Activated naive CD4-positive, alpha-beta T cell treated with anti-CD3 and anti-CD28 coated beads, Interleukin-2, amount 50 U/mL, for 72 hours (primary cell): ENCODE data around the gene THAP8. TPM values are rescaled to one million over a fixed set of nuclear protein-coding genes. Genes with fewer than 3 reads are reported as not detected.
"Not testable (repeated sequence)": the region's sequence is repeated elsewhere in the genome, so short reads cannot be mapped to it uniquely, and the experiment has no call there.

Experiments used
- ATAC-seq, 2 donors: fragments of 150-1000 bp; cut with Tn5 transposase; 2 replicates each; pipeline ENCODE4 v1.10.0; 2021; ENCODE audit warnings: mild to moderate bottlenecking in 2 of 2, moderate library complexity in 2 of 2
- DNase-seq, 2 donors: peaks; one replicate each; pipeline ENCODE4 v3.0.0; 2021 to 2022; ENCODE audit warnings: low spot score in 2 of 2
- H3K27ac Mint-ChIP-seq, 2 donors: one replicate each; pipeline ENCODE4 v1.8.0; 2022; ENCODE audit warnings: mild to moderate bottlenecking in 2 of 2, mixed read lengths in 2 of 2
- H3K36me3 Mint-ChIP-seq, 2 donors: one replicate each; pipeline ENCODE4 v1.8.0; 2022; ENCODE audit warnings: mixed read lengths in 2 of 2
- H3K9me3 Mint-ChIP-seq, 2 donors: one replicate each; pipeline ENCODE4 v1.8.0; 2022; ENCODE audit warnings: mixed read lengths in 2 of 2
- total RNA-seq, 2 donors: library from RNA; stranded (reverse); gene quantifications; one replicate each; pipeline ENCODE4 v1.2.3, GENCODE V29; 2022

THAP8 gene
- total RNA-seq, 2 donors from 2014 or later, result 3.5 to 4.1 TPM

DNA sequence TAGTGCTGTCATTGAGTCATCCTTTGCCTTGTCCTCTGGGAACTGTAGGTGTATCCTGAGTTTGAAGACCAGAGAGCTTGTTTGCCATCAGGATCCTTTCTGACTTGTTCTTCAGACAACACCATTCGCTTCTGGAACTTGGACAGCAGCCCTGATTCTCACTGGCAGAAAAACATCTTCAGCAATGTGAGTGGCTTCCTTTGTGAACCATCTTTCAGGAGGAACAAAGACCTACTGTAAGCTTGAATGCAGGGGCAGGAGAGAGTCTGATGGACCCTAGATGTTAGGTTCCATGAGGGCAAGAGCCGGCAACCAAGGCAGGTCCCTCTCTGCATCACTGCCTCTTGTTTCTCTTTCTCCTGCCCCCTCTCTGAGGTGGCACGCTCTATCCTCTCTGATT, 27.3 kb upstream of the THAP8 start:
- no peaks in the 10 kb centered on the region for H3K9me3 Mint-ChIP-seq
- H3K27ac Mint-ChIP-seq, result no peak overlapping the region
- ATAC-seq, result no peak
- no peak for DNase-seq
- H3K36me3 Mint-ChIP-seq, result peaks cover 20 to 30% of the 10 kb centered on the region in 2 donors

DNA sequence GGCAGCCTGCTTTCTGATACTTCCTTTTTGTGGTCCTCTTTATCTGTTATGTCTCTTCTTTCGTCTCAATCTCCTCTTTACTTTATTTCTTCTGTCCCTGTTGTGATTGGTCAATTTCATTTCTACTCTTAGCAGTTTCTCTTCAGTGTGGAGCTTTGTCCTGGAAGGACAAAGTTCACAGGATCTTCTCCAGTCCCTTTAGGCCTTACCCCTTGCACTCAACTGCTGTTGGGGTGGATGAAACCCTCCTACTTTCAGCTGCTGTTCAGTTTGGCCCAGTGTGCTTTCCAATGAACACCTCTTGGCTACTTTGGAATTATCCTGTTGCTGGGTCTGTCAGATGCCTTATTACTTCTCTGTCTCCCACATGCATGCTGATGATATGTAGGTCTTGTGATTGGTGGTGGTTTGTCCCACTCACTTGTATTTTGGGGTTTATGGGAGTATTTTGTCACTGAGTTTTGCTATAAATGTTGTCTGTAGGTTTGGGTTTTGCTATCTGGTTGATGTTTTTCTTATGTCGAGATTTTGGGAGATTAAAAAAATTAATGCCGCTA, 25.4 kb upstream of the THAP8 start:
- Mint-ChIP-seq H3K36me3 (peaks cover 21 to 32% of the 10 kb centered on the region in 2 donors), H3K9me3 (no peaks in the 10 kb centered on the region), H3K27ac (peak overlapping the region in 1 of 2 donors; percentile 58)
- ATAC-seq, result no peak
- DNase-seq, result no peak

DNA sequence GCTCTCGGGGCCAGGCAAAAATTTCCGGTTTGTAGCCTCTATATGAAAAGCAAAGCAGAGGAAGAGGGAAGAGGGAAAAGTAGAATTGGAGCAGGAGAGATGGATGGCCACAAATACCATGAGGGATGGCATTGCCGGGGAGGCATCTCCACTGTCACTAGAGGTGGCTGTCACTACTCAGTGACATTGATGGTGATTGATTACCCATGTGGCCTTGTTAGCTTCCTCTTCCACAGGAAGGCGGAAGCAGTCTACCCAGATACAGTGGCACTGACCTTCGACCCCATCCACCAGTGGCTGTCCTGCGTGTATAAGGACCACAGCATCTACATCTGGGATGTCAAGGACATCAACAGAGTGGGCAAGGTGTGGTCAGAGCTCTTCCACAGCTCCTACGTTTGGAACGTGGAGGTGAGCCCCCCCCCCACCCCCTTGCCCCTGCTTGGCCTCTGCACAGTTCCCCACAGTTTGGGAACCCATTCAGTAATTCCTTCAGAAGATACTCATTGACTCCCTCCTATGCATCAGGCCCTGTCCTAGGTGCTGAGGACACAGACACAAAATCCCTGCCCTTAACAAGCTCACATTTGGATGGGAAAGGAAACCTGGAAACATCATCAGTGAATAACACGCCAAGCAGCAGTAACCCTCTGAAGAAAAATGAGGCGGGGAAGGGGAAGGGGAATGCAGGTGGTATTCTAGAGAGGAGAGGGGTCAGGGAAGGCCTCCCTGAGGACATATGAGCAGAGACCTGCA, 19.2 kb upstream of the THAP8 start:
- no peaks in the 10 kb centered on the region for H3K9me3 Mint-ChIP-seq
- H3K27ac Mint-ChIP-seq, result peak overlapping the region in 1 of 2 donors; percentile 65
- no peak for ATAC-seq
- H3K36me3 Mint-ChIP-seq, result peaks cover 15 to 20% of the 10 kb centered on the region in 2 donors
- no peak for DNase-seq

DNA sequence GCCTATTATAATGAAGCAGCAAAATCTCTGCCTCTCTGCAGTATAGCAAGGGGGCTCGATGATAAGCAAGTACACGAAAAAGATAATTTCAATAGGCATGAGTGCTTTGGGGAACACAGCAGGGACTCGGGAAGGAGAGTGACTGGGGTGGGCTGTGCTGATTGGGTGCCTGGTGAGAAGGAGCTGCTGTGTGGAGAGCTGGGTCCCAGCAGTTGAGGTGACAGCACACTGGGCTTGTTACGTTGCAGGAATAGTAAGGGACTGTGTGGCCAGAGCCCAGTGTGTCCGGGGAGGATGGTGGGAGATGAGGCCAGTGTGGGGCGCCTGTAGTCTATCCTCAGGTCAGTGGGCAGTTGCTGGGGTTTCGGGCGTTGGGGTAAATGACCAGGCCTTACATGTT, 18.0 kb upstream of the THAP8 start:
- DNase-seq (no peak), ATAC-seq (no peak)
- H3K36me3 Mint-ChIP-seq, result peaks cover 24 to 27% of the 10 kb centered on the region in 2 donors
- no peaks in the 10 kb centered on the region for H3K9me3 Mint-ChIP-seq
- peak overlapping the region in 1 of 2 donors; percentile 77 for H3K27ac Mint-ChIP-seq

DNA sequence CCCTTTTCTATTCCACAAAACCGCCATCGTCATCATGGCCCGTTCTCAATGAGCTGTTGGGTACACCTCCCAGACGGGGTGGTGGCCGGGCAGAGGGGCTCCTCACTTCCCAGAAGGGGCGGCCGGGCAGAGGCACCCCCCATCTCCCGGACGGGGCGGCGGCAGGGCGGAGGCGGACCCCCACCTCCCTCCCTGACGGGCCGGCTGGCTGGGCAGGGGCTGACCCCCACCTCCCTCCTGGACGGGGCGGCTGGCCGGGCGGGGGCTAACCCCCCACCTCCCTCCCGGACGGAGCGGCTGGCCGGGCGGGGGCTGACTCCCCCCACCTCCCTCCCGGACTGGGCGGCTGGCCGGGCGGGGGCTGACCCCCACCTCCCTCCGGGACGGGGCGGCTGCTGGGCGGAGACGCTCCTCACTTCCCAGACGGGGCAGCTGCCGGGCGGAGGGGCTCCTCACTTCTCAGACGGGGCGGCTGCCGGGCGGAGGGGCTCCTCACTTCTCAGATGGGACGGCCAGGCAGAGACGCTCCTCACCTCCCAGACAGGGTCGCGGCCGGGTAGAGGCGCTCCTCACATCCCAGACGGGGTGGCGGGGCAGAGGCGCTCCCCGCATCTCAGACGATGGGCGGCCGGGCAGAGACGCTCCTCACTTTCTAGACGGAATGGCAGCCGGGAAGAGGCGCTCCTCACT, 14.9 kb upstream of the THAP8 start:
- H3K36me3 Mint-ChIP-seq, result peaks cover 19 to 37% of the 10 kb centered on the region in 2 donors
- not testable (repeated sequence) for H3K27ac Mint-ChIP-seq, ATAC-seq

DNA sequence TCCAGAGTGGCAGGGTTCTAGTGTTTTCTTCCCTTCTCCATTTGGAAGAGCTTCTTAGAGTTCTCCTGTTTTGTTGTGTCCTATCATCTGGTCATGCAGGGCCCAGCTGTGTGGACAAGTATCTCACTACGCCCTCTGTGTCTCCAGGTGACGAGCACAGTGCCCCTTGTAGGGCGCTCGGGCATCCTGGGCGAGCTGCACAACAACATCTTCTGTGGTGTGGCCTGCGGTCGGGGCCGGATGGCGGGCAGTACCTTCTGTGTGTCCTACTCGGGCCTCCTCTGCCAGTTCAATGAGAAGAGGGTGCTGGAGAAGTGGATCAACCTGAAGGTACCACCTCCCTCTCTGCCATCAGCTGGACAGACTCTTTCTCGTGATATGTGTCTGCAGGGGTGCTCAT, 13.6 kb upstream of the THAP8 start:
- ATAC-seq (no peak), DNase-seq (no peak)
- Mint-ChIP-seq H3K9me3 (no peaks in the 10 kb centered on the region), H3K27ac (no peak overlapping the region), H3K36me3 (peaks cover 19 to 34% of the 10 kb centered on the region in 2 donors)

More for the DNA sequence above, 14.9 kb upstream of the THAP8 start:
- H3K9me3 Mint-ChIP-seq, DNase-seq: not testable (repeated sequence)

DNA sequence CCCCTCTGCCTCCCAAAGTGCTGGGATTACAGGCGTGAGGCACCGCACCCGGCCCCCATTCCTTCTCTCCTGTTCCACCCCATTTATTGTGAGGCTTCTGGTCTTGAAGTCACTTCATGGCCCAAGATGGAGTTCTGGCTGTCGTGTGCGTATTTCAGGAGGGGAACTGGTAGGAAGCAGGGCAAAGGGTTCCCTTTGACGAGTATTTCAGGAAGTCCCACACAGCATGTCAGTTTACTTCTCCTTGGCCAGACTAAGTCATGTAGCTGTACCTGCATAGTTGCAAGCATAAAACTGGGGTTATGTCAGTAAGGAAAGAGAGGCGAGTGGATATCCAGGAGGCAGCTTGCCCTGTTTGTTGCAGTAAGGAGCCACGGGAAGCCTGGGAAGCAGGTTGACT, 10.7 kb upstream of the THAP8 start:
- Mint-ChIP-seq H3K9me3 (no peaks in the 10 kb centered on the region), H3K27ac (no peak overlapping the region), H3K36me3 (peaks cover 9 to 36% of the 10 kb centered on the region in 2 donors)
- ATAC-seq, result no peak
- DNase-seq, result no peak

DNA sequence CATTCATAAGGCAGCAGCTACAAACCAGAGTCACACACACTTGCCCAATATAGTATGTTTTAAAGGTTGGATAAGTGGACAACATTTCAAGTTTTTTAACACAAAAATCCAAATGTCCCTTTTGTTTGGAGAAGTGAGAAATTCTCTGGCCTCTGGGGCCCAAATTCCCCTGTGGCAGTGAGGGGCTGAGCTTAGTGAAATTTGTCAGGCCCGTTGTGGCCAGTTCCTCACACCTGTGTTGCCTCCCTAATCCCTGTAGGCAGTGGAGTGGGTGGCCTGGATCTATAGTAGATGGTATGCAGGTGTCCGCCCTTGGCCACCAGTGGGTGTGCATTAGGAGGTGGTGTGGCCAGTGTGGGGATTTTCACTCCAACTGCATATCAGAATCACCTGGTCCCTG, 7.3 kb upstream of the THAP8 start:
- no peak for ATAC-seq
- Mint-ChIP-seq H3K27ac (no peak overlapping the region), H3K9me3 (no peaks in the 10 kb centered on the region), H3K36me3 (peaks cover 0 to 35% of the 10 kb centered on the region in 2 donors)
- DNase-seq, result no peak

DNA sequence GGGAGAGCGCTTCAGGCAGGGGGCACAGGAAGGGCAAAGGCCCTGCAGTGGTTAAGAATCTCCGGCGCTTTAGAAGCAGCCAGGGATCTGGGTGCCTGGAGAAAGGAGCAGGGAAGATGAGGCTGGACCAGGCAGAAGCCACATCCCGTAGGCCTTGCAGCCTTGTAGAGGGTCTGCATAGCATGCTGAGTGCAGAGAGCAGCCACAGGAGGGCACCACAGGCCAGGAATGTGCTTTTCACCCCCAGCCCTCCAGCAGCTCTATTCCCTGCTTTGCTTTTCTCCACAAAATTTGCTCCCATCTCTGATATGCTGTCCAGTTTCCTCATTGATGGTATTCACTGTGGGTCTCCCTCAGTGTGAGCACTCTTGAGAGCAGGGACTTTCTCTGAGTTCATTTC, 6.3 kb upstream of the THAP8 start:
- no peaks in the 10 kb centered on the region for H3K9me3 Mint-ChIP-seq
- peak overlapping the region in 1 of 2 donors; percentile 59 for H3K27ac Mint-ChIP-seq
- DNase-seq (peak in 1 of 2 donors; percentile 12), ATAC-seq (peak in 1 of 2 donors; percentile 75)
- peaks cover 0 to 29% of the 10 kb centered on the region in 2 donors for H3K36me3 Mint-ChIP-seq

DNA sequence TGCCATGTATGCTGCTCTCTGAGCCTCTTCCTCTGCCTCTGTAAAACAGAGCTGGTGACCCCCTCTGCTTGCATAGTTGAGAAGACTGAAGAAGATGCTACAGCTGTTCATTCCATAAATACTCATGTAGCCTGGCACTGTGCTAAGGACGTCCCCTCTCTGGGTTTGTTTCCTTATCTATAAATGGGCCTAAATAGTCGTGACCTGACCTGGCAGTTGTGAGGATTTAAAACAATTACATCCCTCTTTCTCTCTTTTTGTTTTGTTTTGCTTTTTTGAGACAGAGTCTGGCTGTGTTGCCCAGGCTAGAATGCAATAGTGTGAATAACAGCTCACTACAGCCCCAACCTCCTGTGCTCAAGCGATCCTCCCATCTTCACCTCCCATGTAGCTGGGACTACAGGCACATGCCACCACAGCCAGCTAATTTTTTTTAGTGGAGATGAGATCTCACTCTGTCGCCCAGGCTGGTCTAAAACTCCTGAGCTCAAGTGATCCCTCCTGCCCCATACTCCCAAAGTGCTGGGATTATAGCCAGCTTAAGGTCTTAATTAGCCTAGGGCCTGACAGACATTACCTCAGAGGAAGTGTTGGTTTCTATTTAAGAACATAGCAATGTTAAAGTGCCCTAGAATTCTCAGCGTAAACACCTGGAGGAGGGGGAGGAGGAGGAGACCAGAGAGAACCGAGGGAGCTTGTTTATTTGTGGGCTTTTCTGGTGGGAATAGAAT, 5.3 kb upstream of the THAP8 start:
- DNase-seq (no peak), ATAC-seq (no peak)
- H3K9me3 Mint-ChIP-seq, result no peaks in the 10 kb centered on the region
- no peak overlapping the region for H3K27ac Mint-ChIP-seq
- peaks cover 0 to 27% of the 10 kb centered on the region in 2 donors for H3K36me3 Mint-ChIP-seq

DNA sequence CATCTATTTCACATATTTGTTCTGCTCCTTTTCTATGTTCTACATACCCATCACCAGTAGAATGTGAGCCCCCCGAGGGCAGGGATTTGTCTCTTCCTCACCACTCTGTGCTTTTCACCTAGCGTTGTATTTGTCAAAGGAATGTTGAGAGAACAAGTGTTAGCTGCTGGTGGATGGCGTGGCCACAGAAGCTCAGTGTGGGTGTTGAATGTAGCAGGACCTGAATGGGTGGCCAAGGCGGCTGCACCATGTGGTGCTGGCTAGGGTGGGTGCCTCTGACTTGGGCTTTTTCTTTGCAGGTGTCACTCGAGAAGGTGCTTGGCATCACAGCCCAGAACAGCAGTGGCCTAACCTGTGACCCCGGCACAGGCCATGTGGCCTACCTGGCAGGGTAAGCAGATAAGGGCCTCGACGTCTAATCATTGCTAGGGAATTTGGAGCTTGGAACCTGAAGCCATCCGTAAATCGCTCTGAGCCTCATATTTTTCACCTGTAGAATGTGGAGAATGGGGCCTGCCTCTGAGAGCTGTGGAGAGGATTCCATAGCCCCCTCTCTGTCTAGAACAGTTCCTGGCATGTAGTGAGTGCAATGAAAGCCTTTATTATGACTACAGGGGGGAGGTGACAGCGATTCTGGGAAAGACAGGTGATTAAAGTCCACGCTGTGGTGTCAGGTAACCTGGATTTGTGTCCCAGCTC, 4.5 kb upstream of the THAP8 start:
- ATAC-seq (no peak), DNase-seq (no peak)
- H3K9me3 Mint-ChIP-seq, result no peaks in the 10 kb centered on the region
- H3K36me3 Mint-ChIP-seq, result peaks cover 0 to 27% of the 10 kb centered on the region in 2 donors
- peak overlapping the region in 1 of 2 donors; percentile 15 for H3K27ac Mint-ChIP-seq

DNA sequence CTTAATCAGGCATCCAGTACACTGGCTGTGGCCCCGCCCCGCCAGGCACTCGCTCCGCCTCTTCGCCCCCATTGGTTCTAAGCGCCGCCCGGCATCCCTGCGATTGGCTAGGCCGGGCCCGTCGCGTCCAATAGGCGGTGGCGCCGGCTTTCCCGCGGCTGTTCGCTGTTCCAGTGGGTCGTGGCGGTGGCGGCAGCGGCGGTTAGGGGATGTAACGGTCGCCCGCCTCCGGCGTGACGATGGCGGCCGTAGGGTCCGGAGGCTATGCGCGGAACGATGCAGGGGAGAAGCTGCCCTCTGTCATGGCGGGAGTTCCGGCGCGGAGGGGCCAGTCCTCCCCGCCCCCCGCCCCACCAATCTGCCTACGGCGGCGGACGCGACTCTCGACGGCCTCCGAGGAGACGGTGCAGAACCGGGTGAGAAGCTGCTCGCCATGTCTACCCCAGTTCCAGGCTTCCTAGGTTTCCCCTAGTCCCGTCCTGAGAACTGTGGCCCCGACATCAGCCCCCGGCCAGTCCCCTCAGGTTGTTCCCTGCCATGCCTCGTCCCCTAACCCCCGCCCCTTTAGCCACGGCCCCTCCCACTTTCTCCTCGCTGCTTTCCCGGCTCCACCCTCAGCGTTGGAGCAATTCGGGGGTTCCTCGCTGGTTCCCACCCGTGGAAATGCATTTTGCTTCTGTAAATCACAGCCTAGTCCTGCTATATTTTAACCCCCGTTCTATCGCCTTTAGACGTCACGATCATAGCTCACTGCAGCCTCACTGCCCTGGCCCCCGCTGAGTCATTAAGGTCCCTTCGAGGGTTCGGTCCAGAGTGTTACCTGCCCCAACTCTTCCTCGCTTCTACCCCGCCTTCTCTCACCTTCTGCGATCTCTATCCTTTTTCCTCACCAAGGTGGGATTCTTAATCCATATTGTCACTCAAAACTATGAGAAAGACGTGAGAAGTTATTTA, 925 bp upstream of the THAP8 start, which contains the start of gene WDR62:
WDR62 (plus strand) TSS at position 165 of the 954 bp plus-strand sequence; CDS start at position 240, 75 bp downstream.
- peak within 1 kb of the TSS; percentile 94 to 96 for H3K27ac Mint-ChIP-seq
- peaks cover 0 to 23% of the 10 kb centered on the region in 2 donors for H3K36me3 Mint-ChIP-seq
- H3K9me3 Mint-ChIP-seq, result no peaks in the 10 kb centered on the region

DNA sequence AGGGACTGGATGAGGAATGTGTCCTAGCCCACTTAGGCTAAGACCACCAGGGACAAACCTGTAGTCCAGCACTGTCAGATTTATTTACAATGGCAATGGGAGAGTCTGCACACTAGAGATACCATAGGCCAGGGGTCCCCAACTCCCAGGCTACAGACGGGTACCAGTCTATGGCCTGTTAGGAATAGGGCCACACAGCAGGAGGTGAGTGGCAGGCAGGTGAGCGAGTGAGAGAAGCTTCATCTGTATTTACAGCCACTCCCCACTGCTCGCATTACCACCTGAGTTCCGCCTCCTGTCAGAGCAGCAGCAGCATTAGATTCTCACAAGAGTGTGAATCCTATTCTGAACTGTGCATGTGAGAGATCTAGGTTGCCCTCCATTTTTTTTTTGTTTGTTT, 2.4 kb downstream of the THAP8 start:
- Mint-ChIP-seq H3K9me3 (no peaks in the 10 kb centered on the region), H3K27ac (no peak overlapping the region), H3K36me3 (peaks cover 0 to 8% of the 10 kb centered on the region in 2 donors)
- DNase-seq (no peak), ATAC-seq (no peak)

More for the DNA sequence above, 925 bp upstream of the THAP8 start, which contains the start of gene WDR62:
- DNase-seq (peak; percentile 95 to 97), ATAC-seq (peak; percentile 80 to 81)

DNA sequence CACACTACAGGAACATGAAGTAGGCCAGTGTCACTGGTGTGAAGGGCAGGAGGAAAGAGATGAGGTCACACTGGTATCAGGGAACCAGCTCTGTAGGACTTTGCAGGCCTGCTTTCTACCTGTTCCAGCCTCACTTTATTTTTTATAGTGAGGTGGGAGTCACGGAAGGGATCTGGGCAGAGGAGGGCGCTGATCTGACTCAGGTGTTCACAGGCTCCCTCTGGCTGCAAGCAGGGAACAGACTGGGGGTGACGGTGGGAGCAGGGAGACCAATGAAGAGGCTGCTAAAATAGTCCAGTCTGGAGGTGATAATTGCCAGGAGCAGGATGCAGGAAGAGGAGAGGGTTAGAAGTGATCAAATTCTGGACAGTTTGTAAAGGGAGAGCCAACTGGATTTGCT, 2.8 kb downstream of the THAP8 start:
- ATAC-seq (no peak), DNase-seq (no peak)
- Mint-ChIP-seq H3K27ac (peak overlapping the region in 1 of 2 donors; percentile 27), H3K9me3 (no peaks in the 10 kb centered on the region), H3K36me3 (peaks cover 0 to 8% of the 10 kb centered on the region in 2 donors)

DNA sequence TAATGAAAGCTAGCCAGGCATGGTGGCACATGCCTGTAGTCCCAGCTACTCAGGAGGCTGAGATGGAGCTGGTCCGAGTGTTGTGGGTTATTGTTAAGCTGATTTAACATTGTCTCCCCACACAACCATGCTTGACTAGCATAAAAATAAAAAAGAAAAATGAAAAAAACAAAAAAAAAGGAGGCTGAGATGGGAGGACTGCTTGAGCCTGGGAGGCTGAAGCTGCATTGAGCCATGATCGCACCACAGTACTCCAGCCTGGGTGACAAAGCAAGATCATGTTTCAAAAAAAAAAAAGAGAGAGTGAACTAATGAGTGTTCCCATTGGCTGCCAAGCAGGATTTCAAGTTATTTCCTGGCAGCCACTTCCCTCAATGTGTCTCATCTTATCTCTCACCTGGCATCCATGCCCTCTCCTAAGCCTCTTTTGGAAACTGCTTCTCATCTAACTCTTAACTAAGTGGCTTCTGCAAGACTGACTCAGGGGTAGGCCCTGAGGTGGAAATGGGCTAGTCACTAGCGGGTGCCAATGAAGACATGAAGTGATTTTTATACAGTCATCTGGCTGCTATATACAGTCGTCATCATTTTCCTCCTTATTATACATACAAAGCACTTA, 4.9 kb downstream of the THAP8 start:
- H3K36me3 Mint-ChIP-seq, result no peaks in the 10 kb centered on the region
- DNase-seq (no peak), ATAC-seq (no peak)
- H3K9me3 Mint-ChIP-seq, result no peaks in the 10 kb centered on the region
- H3K27ac Mint-ChIP-seq, result no peak overlapping the region
